IgD-negative memory B cell (primary cell): ENCODE data around the gene NHSL2. TPM values are rescaled to one million over a fixed set of nuclear protein-coding genes. Genes with fewer than 3 reads are reported as not detected.

ENCODE experiments used
- H3K27ac Mint-ChIP-seq, 3 donors: one replicate each; pipeline ENCODE4 v1.8.0; 2020 to 2022; ENCODE audit warnings: mild to moderate bottlenecking in 3 of 3, mixed read lengths in 3 of 3, moderate library complexity in 1 of 3
- H3K27me3 Mint-ChIP-seq: one replicate; pipeline ENCODE4 v1.8.0; 2021; ENCODE audit warnings: mixed read lengths
- H3K36me3 Mint-ChIP-seq: one replicate; pipeline ENCODE4 v1.8.0; 2020; ENCODE audit warnings: mild to moderate bottlenecking, mixed read lengths
- H3K4me1 Mint-ChIP-seq, 3 donors: one replicate each; pipeline ENCODE4 v1.8.0; 2020 to 2022; ENCODE audit warnings: mixed read lengths in 3 of 3, mild to moderate bottlenecking in 1 of 3
- H3K4me3 Mint-ChIP-seq, 4 donors: one replicate each; pipeline ENCODE4 v1.8.0; 2020 to 2022; ENCODE audit warnings: mild to moderate bottlenecking in 4 of 4, mixed read lengths in 4 of 4, moderate library complexity in 3 of 4
- H3K9me3 Mint-ChIP-seq, 3 donors: one replicate each; pipeline ENCODE4 v1.8.0; 2020 to 2021; ENCODE audit warnings: mixed read lengths in 3 of 3, mild to moderate bottlenecking in 1 of 3
- polyA plus RNA-seq: library from polyadenylated mRNA; unstranded; fragments of 300-500 nt; fragmentation: Illumina TruSeq; gene quantifications from one replicate; pipeline ENCODE4 v1.2.3, GENCODE V29; 2021

Gene NHSL2
- polyA plus RNA-seq, 1 donor from 2014 or later: 0.83 TPM

GRCh38 chrX:72015383-72015782 is 104.7 kb downstream of the NHSL2 start:
- Mint-ChIP-seq H3K4me1 (peaks cover 0 to 3% (median 2%) of the 10 kb centered on the region in 3 donors), H3K27me3 (peaks cover 22% of the 10 kb centered on the region), H3K27ac (no peak overlapping the region), H3K9me3 (no peaks in the 10 kb centered on the region), H3K4me3 (no peak overlapping the region), H3K36me3 (no peaks in the 10 kb centered on the region)

- no peak overlapping the region for H3K27ac Mint-ChIP-seq
- peaks cover 1% of the 10 kb centered on the region for H3K36me3 Mint-ChIP-seq
- H3K4me1 Mint-ChIP-seq: peaks cover 8 to 14% (median 13%) of the 10 kb centered on the region in 3 donors
- no peaks in the 10 kb centered on the region for H3K9me3 Mint-ChIP-seq
- peaks cover 21% of the 10 kb centered on the region for H3K27me3 Mint-ChIP-seq
- no peak overlapping the region for H3K4me3 Mint-ChIP-seq
Observed at GRCh38 chrX:72016881-72017783, 106.5 kb downstream of the NHSL2 start.

GRCh38 chrX:72018277-72019112 is 107.8 kb downstream of the NHSL2 start:
- Mint-ChIP-seq H3K4me3 (peak overlapping the region in 2 of 4 donors; percentile 71 to 72), H3K27me3 (peaks cover 19% of the 10 kb centered on the region), H3K27ac (no peak overlapping the region), H3K36me3 (peaks cover 1% of the 10 kb centered on the region), H3K4me1 (peaks cover 8 to 14% (median 13%) of the 10 kb centered on the region in 3 donors), H3K9me3 (no peaks in the 10 kb centered on the region)

- Mint-ChIP-seq H3K27me3 (peaks cover 20% of the 10 kb centered on the region), H3K4me3 (no peak overlapping the region), H3K4me1 (peaks cover 8 to 14% (median 13%) of the 10 kb centered on the region in 3 donors), H3K36me3 (peaks cover 1% of the 10 kb centered on the region), H3K27ac (no peak overlapping the region), H3K9me3 (no peaks in the 10 kb centered on the region)
Observed at GRCh38 chrX:72019487-72019886, 108.8 kb downstream of the NHSL2 start.

- Mint-ChIP-seq H3K4me3 (no peak overlapping the region), H3K36me3 (peaks cover 1% of the 10 kb centered on the region), H3K27me3 (peaks cover 20% of the 10 kb centered on the region), H3K27ac (peak overlapping the region in 1 of 3 donors; percentile 85), H3K4me1 (peaks cover 8 to 14% (median 13%) of the 10 kb centered on the region in 3 donors), H3K9me3 (no peaks in the 10 kb centered on the region)
Observed at GRCh38 chrX:72020204-72020603, 109.6 kb downstream of the NHSL2 start.

- Mint-ChIP-seq H3K4me3 (peak overlapping the region in 1 of 4 donors; percentile 53), H3K36me3 (peaks cover 1% of the 10 kb centered on the region), H3K9me3 (no peaks in the 10 kb centered on the region), H3K4me1 (peaks cover 8 to 14% (median 13%) of the 10 kb centered on the region in 3 donors), H3K27ac (peak overlapping the region in 2 of 3 donors; percentile 12 to 85), H3K27me3 (peaks cover 20% of the 10 kb centered on the region)
Observed at GRCh38 chrX:72020788-72021187, 110.1 kb downstream of the NHSL2 start.

- H3K9me3 Mint-ChIP-seq: no peaks in the 10 kb centered on the region
- H3K4me3 Mint-ChIP-seq: no peak overlapping the region
- peaks cover 17% of the 10 kb centered on the region for H3K27me3 Mint-ChIP-seq
- no peak overlapping the region for H3K27ac Mint-ChIP-seq
- peaks cover 1% of the 10 kb centered on the region for H3K36me3 Mint-ChIP-seq
- peaks cover 8 to 14% (median 13%) of the 10 kb centered on the region in 3 donors for H3K4me1 Mint-ChIP-seq
Observed at GRCh38 chrX:72021975-72022374, 111.3 kb downstream of the NHSL2 start.

GRCh38 chrX:72023071-72023470 is 112.4 kb downstream of the NHSL2 start:
- Mint-ChIP-seq H3K9me3 (no peaks in the 10 kb centered on the region), H3K4me1 (peaks cover 8 to 14% (median 13%) of the 10 kb centered on the region in 3 donors), H3K36me3 (peaks cover 1% of the 10 kb centered on the region), H3K27ac (no peak overlapping the region), H3K27me3 (peaks cover 16% of the 10 kb centered on the region), H3K4me3 (no peak overlapping the region)

- H3K27me3 Mint-ChIP-seq: peaks cover 8% of the 10 kb centered on the region
- peaks cover 1% of the 10 kb centered on the region for H3K36me3 Mint-ChIP-seq
- H3K4me1 Mint-ChIP-seq: peaks cover 8 to 13% (median 10%) of the 10 kb centered on the region in 3 donors
- no peaks in the 10 kb centered on the region for H3K9me3 Mint-ChIP-seq
- H3K4me3 Mint-ChIP-seq: no peak overlapping the region
- H3K27ac Mint-ChIP-seq: no peak overlapping the region
Observed at GRCh38 chrX:72025236-72025770, 114.7 kb downstream of the NHSL2 start.

- peaks cover 8% of the 10 kb centered on the region for H3K27me3 Mint-ChIP-seq
- H3K4me3 Mint-ChIP-seq: no peak overlapping the region
- H3K36me3 Mint-ChIP-seq: no peaks in the 10 kb centered on the region
- peak overlapping the region in 1 of 3 donors; percentile 18 for H3K27ac Mint-ChIP-seq
- no peaks in the 10 kb centered on the region for H3K9me3 Mint-ChIP-seq
- H3K4me1 Mint-ChIP-seq: peaks cover 0 to 5% (median 2%) of the 10 kb centered on the region in 3 donors
Observed at GRCh38 chrX:72026341-72027023, 115.8 kb downstream of the NHSL2 start.

- peaks cover 8% of the 10 kb centered on the region for H3K27me3 Mint-ChIP-seq
- H3K4me3 Mint-ChIP-seq: no peak overlapping the region
- no peaks in the 10 kb centered on the region for H3K9me3 Mint-ChIP-seq
- H3K27ac Mint-ChIP-seq: peak overlapping the region in 2 of 3 donors; percentile 16 to 18
- no peaks in the 10 kb centered on the region for H3K4me1 Mint-ChIP-seq
- H3K36me3 Mint-ChIP-seq: peaks cover under 1% of the 10 kb centered on the region
Observed at GRCh38 chrX:72027024-72027913, 116.6 kb downstream of the NHSL2 start.

GRCh38 chrX:72027914-72028307 is 117.3 kb downstream of the NHSL2 start:
- Mint-ChIP-seq H3K36me3 (peaks cover 2% of the 10 kb centered on the region), H3K9me3 (no peaks in the 10 kb centered on the region), H3K27me3 (peaks cover 8% of the 10 kb centered on the region), H3K4me1 (no peaks in the 10 kb centered on the region), H3K4me3 (no peak overlapping the region), H3K27ac (peak overlapping the region in 1 of 3 donors; percentile 16)

- H3K4me1 Mint-ChIP-seq: no peaks in the 10 kb centered on the region
- no peaks in the 10 kb centered on the region for H3K9me3 Mint-ChIP-seq
- no peak overlapping the region for H3K4me3 Mint-ChIP-seq
- no peak overlapping the region for H3K27ac Mint-ChIP-seq
- peaks cover 6% of the 10 kb centered on the region for H3K27me3 Mint-ChIP-seq
- H3K36me3 Mint-ChIP-seq: peaks cover 2% of the 10 kb centered on the region
Observed at GRCh38 chrX:72028701-72029470, 118.2 kb downstream of the NHSL2 start.
